ENCODE measurements around the gene CGB2. TPM values are rescaled to one million over a fixed set of nuclear protein-coding genes. Genes with fewer than 3 reads are reported as not detected.
"Not testable (repeated sequence)": the region's sequence is repeated elsewhere in the genome, so short reads cannot be mapped to it uniquely, and the experiment has no call there.

Gene CGB2
- total RNA-seq, 1 donor, result not detected

DNA sequence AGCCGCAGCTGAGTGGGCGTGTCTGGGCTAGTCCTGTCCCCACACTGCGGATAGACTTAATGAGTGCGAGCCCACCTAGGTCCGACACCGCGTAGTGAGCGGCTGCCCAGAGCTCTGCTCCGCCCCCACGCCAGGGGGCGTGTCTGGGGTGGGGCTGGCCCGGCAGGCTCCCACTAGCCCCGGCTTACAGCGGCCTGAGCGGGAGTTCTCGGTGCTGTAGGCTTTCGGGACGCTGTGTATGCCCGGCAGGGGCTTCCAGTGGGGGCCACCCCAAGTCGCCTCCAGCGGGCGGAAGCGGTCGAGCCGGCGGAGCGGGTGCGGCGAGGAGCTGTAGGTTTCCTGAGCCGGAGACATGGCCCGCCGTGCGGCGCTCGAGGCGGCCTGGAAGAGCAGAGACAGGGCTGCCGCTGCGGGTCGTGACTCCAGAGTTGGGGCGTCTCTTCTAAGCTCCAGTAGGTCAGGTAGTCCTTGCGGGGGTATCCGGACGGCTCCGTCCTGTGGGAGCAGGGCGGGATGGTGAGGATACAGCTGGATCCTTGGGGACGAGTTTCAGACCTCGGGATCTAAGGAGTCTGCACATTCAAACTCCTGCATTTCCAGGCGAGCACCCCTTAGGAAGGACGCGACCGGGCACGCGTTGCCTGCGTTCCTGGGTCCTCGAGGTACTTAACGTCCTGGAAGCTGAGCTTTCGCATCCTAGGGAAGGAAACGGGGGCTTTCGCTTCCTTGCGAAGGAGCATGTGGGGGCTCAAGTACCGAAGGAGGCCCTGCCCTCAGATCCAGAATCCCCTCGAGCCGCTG is 24.6 kb downstream of the CGB2 start:
- DNase-seq (ENCODE audit: insufficient read length, low spot score, missing footprints), result peak; percentile 97
- Histone ChIP-seq H3K79me2 (ENCODE audit: insufficient read depth, low read length) (peaks cover 14% of the 10 kb centered on the region), H3K27me3 (ENCODE audit: insufficient read depth, low read length) (no peaks in the 10 kb centered on the region), H3K9me3 (ENCODE audit: low read depth, low read length) (no peaks in the 10 kb centered on the region), H2AFZ (ENCODE audit: low read length) (peak overlapping the region; percentile 81), H3K4me1 (ENCODE audit: insufficient read depth, low read length) (peaks cover 10% of the 10 kb centered on the region), H4K20me1 (ENCODE audit: insufficient read depth, low read length) (peaks cover 3% of the 10 kb centered on the region), H3K36me3 (ENCODE audit: insufficient read depth, low read length) (no peaks in the 10 kb centered on the region), H3K27ac (ENCODE audit: low read depth, low read length) (no peak overlapping the region), H3K4me2 (ENCODE audit: insufficient read depth, low read length) (peak overlapping the region; percentile 86), H3K4me3 (ENCODE audit: insufficient read depth, low read length) (peak overlapping the region; percentile 81)
- TF ChIP-seq, protein P1, sequence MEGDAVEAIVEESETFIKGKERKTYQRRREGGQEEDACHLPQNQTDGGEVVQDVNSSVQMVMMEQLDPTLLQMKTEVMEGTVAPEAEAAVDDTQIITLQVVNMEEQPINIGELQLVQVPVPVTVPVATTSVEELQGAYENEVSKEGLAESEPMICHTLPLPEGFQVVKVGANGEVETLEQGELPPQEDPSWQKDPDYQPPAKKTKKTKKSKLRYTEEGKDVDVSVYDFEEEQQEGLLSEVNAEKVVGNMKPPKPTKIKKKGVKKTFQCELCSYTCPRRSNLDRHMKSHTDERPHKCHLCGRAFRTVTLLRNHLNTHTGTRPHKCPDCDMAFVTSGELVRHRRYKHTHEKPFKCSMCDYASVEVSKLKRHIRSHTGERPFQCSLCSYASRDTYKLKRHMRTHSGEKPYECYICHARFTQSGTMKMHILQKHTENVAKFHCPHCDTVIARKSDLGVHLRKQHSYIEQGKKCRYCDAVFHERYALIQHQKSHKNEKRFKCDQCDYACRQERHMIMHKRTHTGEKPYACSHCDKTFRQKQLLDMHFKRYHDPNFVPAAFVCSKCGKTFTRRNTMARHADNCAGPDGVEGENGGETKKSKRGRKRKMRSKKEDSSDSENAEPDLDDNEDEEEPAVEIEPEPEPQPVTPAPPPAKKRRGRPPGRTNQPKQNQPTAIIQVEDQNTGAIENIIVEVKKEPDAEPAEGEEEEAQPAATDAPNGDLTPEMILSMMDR (IDR thresholded peaks at IDR 0.05; ENCODE audit: extremely low read depth, low read depth, low read length), result no peak

GRCh38 chr19:49056902-49057596 is 25.4 kb downstream of the CGB2 start:
- H3K4me1 ChIP-seq (ENCODE audit: insufficient read depth, low read length), result peaks cover 10% of the 10 kb centered on the region
- peak overlapping the region; percentile 86 for H3K4me2 ChIP-seq (ENCODE audit: insufficient read depth, low read length)
- peak; percentile 53 for DNase-seq (ENCODE audit: insufficient read length, low spot score, missing footprints)
- H3K79me2 ChIP-seq (ENCODE audit: insufficient read depth, low read length), result peaks cover 14% of the 10 kb centered on the region
- peak overlapping the region; percentile 81 for H2AFZ ChIP-seq (ENCODE audit: low read length)
- H3K9me3 ChIP-seq (ENCODE audit: low read depth, low read length); H4K20me1 ChIP-seq (ENCODE audit: insufficient read depth, low read length); H3K36me3 ChIP-seq (ENCODE audit: insufficient read depth, low read length); H3K27me3 ChIP-seq (ENCODE audit: insufficient read depth, low read length); H3K27ac ChIP-seq (ENCODE audit: low read depth, low read length): not testable (repeated sequence)
- peak overlapping the region; percentile 81 for H3K4me3 ChIP-seq (ENCODE audit: insufficient read depth, low read length)

GRCh38 chr19:49057636-49058234 is 26.0 kb downstream of the CGB2 start, which contains the start of gene CGB7:
Gene CGB7 (minus strand): TSS chr19:49057749. CDS start chr19:49055375, 2,374 bp downstream.
- DNase-seq (ENCODE audit: insufficient read length, low spot score, missing footprints), result peak; percentile 98
- Histone ChIP-seq H2AFZ (ENCODE audit: low read length) (peak within 1 kb of the TSS; percentile 81), H3K27ac (ENCODE audit: low read depth, low read length) (no peak within 1 kb of the TSS), H3K27me3 (ENCODE audit: insufficient read depth, low read length) (no peaks in the 10 kb centered on the region), H3K79me2 (ENCODE audit: insufficient read depth, low read length) (peaks cover 14% of the 10 kb centered on the region), H4K20me1 (ENCODE audit: insufficient read depth, low read length) (peaks cover 3% of the 10 kb centered on the region), H3K36me3 (ENCODE audit: insufficient read depth, low read length) (no peaks in the 10 kb centered on the region), H3K4me1 (ENCODE audit: insufficient read depth, low read length) (peaks cover 10% of the 10 kb centered on the region), H3K9me3 (ENCODE audit: low read depth, low read length) (no peaks in the 10 kb centered on the region), H3K4me2 (ENCODE audit: insufficient read depth, low read length) (peak within 1 kb of the TSS; percentile 86), H3K4me3 (ENCODE audit: insufficient read depth, low read length) (peak within 1 kb of the TSS; percentile 81)
- TF ChIP-seq, protein P1 (IDR thresholded peaks at IDR 0.05; ENCODE audit: extremely low read depth, low read depth, low read length), result no peak

GRCh38 chr19:49058562-49058961 is 26.9 kb downstream of the CGB2 start:
- TF ChIP-seq, protein P1 (IDR thresholded peaks at IDR 0.05; ENCODE audit: extremely low read depth, low read depth, low read length), result no peak
- Histone ChIP-seq H3K4me3 (ENCODE audit: insufficient read depth, low read length) (no peak overlapping the region), H3K79me2 (ENCODE audit: insufficient read depth, low read length) (peaks cover 14% of the 10 kb centered on the region), H3K4me2 (ENCODE audit: insufficient read depth, low read length) (no peak overlapping the region), H4K20me1 (ENCODE audit: insufficient read depth, low read length) (peaks cover 3% of the 10 kb centered on the region), H2AFZ (ENCODE audit: low read length) (no peak overlapping the region), H3K9me3 (ENCODE audit: low read depth, low read length) (no peaks in the 10 kb centered on the region), H3K36me3 (ENCODE audit: insufficient read depth, low read length) (no peaks in the 10 kb centered on the region), H3K27me3 (ENCODE audit: insufficient read depth, low read length) (no peaks in the 10 kb centered on the region), H3K27ac (ENCODE audit: low read depth, low read length) (no peak overlapping the region), H3K4me1 (ENCODE audit: insufficient read depth, low read length) (peaks cover 10% of the 10 kb centered on the region)
- DNase-seq (ENCODE audit: insufficient read length, low spot score, missing footprints), result peak; percentile 93

Data from osteoblast (primary cell).